Medulla oblongata (tissue), 1 donor: Measurements from ENCODE around the gene HIGD1A.
A peak's percentile ranks its signal among the peaks of the same experiment; 100 is the strongest.

Experiments used
- DNase-seq: peaks from one replicate; pipeline ENCODE4 v3.0.0-alpha.2; 2015; ENCODE audit errors: extremely low spot score

Gene HIGD1A

DNA sequence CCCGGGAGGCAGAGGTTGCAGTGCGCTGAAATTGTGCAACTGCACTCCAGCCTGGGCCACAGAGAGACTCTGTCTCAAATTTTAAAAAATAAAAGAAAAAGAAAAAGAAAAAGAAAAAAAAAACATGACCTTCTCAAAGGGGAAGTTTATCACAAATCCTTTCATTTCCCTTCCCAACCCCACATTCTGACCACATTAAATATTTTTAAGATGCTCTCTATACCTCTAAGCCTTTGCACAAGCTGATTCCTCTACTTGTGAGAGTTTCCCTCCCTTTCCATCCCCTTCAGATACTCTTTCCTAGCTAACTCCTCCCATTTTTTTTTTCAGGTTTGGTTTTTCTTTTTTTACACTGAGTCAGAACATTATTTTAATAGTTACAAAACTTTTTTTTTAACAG lies 4.0 kb downstream of the HIGD1A start:
- DNase-seq, result no peak

DNA sequence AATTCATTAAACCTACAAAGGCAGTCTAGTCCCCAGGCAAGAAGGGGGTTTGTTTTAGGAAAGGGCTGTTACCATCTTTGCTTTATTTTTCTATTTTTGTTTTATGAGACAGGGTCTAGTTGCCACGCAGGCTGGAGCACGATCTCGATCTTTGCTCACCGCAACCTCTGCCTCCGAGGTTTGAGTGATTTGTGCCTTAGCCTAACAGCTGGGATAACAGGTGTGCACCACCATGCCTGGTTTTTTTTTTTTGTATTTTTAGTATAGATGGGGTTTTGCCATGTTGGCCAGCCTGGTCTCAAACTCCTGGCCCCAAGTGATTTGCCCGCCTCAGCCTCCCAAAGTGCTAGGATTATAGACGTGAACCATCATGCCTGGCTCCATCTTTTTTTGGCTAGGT lies 4.9 kb downstream of the HIGD1A start:
- no peak for DNase-seq

- no peak for DNase-seq
Observed at GRCh38 chr3:42796332-42796885, 7.9 kb downstream of the HIGD1A start.

- no peak for DNase-seq
Observed at GRCh38 chr3:42795621-42796181, 8.6 kb downstream of the HIGD1A start.

DNA sequence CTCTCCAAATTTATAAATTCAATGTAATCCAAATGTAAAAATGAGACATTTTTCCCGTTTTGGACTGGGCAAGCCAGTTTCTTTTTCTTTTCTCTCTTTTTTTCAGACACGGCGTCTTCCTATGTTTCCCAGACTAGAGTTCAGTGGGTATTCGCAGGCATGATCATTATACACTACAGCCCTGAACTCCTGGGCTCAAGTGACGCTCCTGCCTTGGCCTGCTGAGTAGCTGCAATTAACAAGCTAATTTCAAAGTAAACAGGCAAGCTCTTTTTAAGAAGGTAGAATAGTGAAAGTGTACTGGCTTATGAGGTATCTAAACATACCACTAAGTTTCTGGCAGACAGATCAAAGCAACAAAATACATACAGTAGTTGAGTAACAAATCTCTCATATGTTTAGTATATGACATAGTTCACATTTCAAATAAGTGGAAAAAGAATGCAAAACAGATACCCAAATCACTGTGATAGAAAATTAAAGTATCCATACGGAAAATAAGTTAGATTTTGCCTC lies 13.5 kb downstream of the HIGD1A start:
- no peak for DNase-seq

DNA sequence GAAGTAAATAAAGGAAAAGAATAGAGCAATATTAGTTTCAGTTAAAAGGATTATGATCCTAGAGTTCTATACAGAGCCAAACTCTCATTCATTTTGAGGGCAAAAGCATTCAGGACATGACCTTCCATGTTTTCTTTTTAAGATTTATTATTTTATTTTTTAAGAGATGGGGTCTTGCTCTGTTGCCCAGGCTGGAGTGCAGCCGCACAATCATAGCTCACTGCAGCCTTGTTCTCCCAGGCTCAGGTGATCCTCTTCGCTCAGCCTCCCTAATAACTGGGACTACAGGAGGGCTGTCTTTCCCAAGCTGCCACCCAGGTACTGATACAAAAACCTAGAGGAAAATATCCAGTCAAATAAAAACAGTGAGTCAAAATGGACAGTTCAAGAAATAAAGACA lies 17.7 kb downstream of the HIGD1A start:
- no peak for DNase-seq

GRCh38 chr3:42786212-42786611 lies 18.1 kb downstream of the HIGD1A start:
- no peak for DNase-seq

- peak; percentile 90 for DNase-seq
Observed at GRCh38 chr3:42780892-42781700, 23.2 kb downstream of the HIGD1A start.

DNA sequence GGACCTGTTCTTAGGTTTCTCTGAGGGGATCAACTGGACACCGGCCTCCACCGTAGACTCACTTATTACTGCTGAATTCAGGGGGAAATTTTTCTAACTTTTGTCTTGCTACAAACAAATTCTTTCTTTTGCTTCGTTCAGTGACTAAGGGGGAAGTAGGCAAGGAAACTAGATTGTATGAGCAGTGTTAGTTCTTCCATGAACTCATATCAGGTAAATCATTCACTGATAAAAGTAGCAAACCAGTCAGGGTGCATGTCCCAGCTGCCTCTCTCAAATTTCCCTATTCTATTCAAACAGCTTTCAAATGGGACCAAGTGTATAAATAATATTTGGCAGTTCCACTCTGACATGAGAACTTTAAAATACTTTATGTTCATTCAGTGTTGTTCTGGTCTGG lies 23.9 kb downstream of the HIGD1A start:
- DNase-seq, result no peak

- DNase-seq, result no peak
Observed at GRCh38 chr3:42778644-42779043, 25.6 kb downstream of the HIGD1A start.

GRCh38 chr3:42773409-42773751 lies 30.9 kb downstream of the HIGD1A start:
- no peak for DNase-seq

DNA sequence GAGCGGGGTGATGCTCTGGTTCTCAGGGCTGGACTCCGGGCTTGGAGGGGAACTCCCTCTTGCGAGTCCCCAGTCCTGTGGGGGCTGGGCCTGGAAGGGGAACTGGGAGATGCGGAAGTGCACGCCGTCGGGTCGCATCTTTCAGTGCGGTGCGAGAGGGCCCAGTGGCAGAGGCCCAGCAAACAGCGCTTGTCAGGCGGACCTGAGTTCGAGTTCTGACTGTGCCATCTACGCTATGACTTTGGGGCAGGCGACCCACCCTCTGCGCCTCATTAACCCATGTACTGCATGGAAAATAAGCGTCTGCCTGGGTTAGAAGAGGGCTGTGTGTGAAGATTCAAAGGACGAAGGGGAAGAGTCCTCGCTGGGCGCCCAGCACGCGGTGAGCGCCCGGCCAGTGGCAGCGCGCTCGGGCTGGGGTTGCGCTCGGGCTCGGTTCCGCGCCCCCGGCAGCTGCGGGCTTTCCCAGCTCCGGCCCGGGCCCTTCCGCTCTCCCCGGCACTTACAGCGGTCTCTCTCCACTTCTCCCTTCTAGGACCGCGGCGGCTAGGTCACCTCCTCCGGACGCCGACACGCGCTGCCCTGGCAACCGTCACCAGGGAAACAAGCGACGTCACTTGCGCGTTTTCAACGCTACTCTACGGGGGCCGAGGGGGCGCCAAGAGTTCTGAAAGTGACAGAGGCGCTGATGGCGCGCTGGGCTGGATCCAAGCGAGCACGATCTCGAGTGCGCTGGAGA lies 31.5 kb downstream of the HIGD1A start, which contains the start of gene CCDC13:
Gene CCDC13, minus strand, starts transcription at position 584 of the 739 bp plus-strand sequence. CDS start 14,908 bp downstream, outside the sequence.
- peak; percentile 96 for DNase-seq

GRCh38 chr3:42771271-42771670 lies 33.0 kb downstream of the HIGD1A start:
- DNase-seq, result no peak

DNA sequence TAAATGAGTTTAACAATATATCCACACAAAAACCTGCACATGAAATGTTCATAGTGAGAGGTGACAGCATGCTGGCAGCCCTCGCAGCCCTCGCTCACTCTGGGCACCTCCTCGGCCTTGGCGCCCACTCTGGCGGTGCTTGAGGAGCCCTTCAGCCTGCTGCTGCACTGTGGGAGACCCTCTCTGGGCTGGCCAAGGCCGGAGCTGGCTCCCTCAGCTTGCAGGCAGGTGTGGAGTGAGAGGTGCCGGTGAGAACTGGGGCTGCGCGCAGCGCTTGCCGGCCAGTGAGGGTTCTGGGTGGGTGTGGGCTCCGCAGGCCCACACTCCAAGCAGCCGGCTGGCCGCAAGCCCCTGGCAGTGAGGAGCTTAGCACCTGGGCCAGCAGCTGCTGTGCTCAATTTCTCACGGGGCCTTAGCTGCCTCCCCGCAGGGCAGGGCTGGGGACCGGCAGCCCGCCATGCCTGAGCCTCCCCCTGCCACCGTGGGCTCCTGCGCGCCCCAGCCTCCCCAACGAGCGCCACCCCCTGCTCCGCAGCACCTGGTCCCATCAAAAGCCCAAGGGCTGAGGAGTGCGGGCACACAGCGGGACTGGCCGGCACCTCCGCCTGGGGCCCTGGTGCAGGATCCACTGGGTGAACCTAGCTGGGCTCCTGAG lies 34.7 kb downstream of the HIGD1A start:
- DNase-seq, result no peak

- peak; percentile 60 for DNase-seq
Observed at GRCh38 chr3:42764561-42765295, 39.6 kb downstream of the HIGD1A start.

DNA sequence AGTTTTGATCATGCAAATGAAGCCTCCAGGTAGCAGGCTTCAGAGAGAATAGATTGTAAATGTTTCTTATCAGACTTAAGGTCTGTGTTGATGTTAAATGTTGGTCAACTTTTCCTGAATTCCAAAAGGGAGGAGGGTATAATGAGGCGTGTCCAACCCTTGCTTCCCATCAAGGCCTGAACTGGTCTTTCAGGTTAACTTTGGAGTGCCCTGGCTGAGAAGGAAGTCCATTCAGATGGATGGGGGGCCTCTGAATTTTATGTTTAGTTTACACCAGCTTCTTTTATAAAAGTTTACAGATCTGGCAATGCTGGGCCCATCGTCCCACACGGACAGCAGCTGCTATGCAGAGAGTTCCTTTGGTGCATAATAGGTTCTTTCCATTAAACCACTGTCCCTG lies 40.2 kb downstream of the HIGD1A start:
- no peak for DNase-seq

GRCh38 chr3:42763021-42763420 lies 41.3 kb downstream of the HIGD1A start:
- DNase-seq, result peak; percentile 71

DNA sequence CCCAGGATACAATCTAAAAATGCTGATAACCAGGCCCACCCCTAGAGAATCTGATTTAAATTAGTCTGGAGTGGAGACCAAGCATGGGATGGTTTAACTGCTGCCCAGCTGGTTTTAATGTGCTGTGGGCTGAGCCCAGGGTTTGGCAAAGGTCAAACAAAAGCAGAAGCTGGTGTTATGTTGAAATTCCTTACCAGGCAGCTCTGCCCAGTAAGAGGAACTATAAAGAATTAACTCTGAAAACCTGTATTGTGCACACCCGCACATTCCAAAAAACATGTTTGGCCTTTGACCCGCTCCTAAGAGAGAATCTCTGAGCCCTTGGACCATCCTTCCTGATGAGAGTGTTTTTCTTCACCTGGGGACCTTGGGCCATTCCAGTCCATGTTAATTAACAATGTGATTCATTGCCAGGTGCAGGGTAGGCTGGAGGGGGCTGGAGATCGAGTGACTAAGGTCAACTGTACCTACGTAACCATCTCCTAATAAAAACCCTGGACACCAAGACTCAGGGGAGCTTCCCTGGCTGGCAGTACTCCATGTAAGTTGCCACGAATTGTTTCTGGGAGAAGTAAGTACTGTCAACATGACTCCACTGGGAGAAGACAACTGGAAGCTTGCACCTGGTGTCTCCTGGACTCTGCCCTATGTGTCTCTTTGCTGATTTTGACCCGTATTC lies 42.1 kb downstream of the HIGD1A start:
- DNase-seq, result peak; percentile 63

DNA sequence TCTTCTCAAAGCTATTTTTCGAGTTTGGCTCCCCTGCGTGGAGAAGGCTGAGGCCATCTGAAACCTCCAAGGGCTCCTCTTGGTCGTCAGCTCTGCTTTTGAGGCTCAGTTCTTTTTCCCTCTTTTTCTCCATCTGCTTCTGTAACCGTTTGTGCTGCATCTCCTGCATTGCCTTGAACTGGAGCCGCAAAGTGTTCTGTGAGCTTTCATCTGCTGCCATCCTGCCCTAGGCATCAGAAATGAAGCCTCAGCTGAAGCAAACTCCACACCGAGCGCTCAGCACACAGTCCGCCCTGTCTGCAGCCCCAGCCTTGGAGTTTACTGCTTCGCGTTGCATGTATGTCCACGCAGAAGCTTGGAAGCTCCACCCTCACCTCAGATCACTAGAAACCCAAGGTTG lies 46.2 kb downstream of the HIGD1A start:
- DNase-seq, result no peak

GRCh38 chr3:42756681-42757213 lies 47.5 kb downstream of the HIGD1A start:
- no peak for DNase-seq
